HCT116 (cell line): ENCODE data around the gene SARS2. TPM values are rescaled to one million over a fixed set of nuclear protein-coding genes. Genes with fewer than 3 reads are reported as not detected.

Experiments
- ATAC-seq: fragments of 200-7000 bp; cut with Tn5 transposase; 2 replicates; pipeline ENCODE4 v1.9.1; 2020; ENCODE audit warnings: mild to moderate bottlenecking, moderate library complexity
- BruUV-seq: library from RNA; stranded (reverse); fragments of 400-500 nt; replicated peaks from 2 replicates; lab custom pipeline; 2021; lab: Mats Ljungman, UMichigan
- CTCF ChIA-PET: fragments of 300-600 bp; sonication (Branson Sonifier 250); formaldehyde crosslinking; loops from one replicate; lab custom pipeline; 2021; ENCODE audit warnings: antibody characterized with exemption; lab: Charles Lee
- POLR2A ChIA-PET: fragments of 300-600, 350-600 bp; sonication (Branson Sonifier 250); formaldehyde crosslinking; loops from one replicate; lab custom pipeline; 2021; ENCODE audit warnings: antibody characterized with exemption; lab: Charles Lee
- RAD21 ChIA-PET, 2 experiments: fragments of 300-600 bp; sonication (Branson Sonifier 250); formaldehyde crosslinking; loops; one replicate each; lab custom pipeline; 2023; ENCODE audit warnings: low total read pairs in 2 of 2; ENCODE audit not compliant: uncharacterized antibody in 2 of 2, unreplicated experiment in 2 of 2, low non-redundant PET in 1 of 2; lab: Charles Lee
- DNase-seq: peaks from one replicate; pipeline ENCODE4 v3.0.0-alpha.2; 2010; ENCODE audit warnings: low read depth, low spot score
- H2AFZ ChIP-seq: fragments of 200-600 bp; shearing (Covaris generic), sonication (generic); 2 replicates; pipeline ENCODE4 v1.6.1; 2017; ENCODE audit warnings: low read depth, mixed run types, mixed read lengths, antibody characterized with exemption, low read length; ENCODE audit not compliant: poor library complexity, severe bottlenecking
- H3K27ac ChIP-seq: 2 replicates; pipeline ENCODE4 v1.5.1; 2012; ENCODE audit warnings: low read depth, low read length
- H3K27me3 ChIP-seq: fragments of 200-600 bp; sonication (generic); 2 replicates; pipeline ENCODE4 v1.6.1; 2016; ENCODE audit warnings: mixed run types, low read length, mixed read lengths; ENCODE audit not compliant: insufficient read depth
- H3K36me3 ChIP-seq, 2 experiments: fragments of 200-500 bp in 1 of 2; fragments of 200-600 bp in 1 of 2; sonication (Bioruptor generic) in 1 of 2; sonication (generic) in 1 of 2; 2 replicates each; pipeline versions ENCODE4 v1.5.1 to v1.6.1; 2014 to 2016; ENCODE audit warnings: low read length in 2 of 2, inconsistent platforms in 1 of 2, mixed read lengths in 1 of 2, mixed run types in 1 of 2; ENCODE audit not compliant: insufficient read depth in 2 of 2, control insufficient read depth in 1 of 2
- H3K4me1 ChIP-seq, 2 experiments: fragments of 200-600 bp in 1 of 2; sonication (generic) in 1 of 2; 2 replicates each; pipeline versions ENCODE4 v1.5.1 to v1.6.1; 2012 to 2017; ENCODE audit warnings: low read length in 2 of 2, inconsistent platforms in 1 of 2, mild to moderate bottlenecking in 1 of 2, mixed read lengths in 1 of 2, mixed run types in 1 of 2, moderate library complexity in 1 of 2; ENCODE audit not compliant: insufficient read depth in 2 of 2, control insufficient read depth in 1 of 2
- H3K4me2 ChIP-seq: fragments of 200-600 bp; sonication (generic); 2 replicates; pipeline ENCODE4 v1.6.1; 2017; ENCODE audit warnings: mixed run types, low read length, mixed read lengths
- H3K4me3 ChIP-seq, 2 experiments: fragments of 200-600 bp in 1 of 2; sonication (generic) in 1 of 2; replicated peaks in 1 of 2; 2 replicates each; pipeline ENCODE4 v1.5.1; 2011 to 2016; ENCODE audit warnings: low read length in 2 of 2, control low read depth in 1 of 2, low read depth in 1 of 2, mild to moderate bottlenecking in 1 of 2, mixed read lengths in 1 of 2, mixed run types in 1 of 2
- H3K79me2 ChIP-seq: fragments of 200-600 bp; sonication (generic); 2 replicates; pipeline ENCODE4 v1.6.1; 2017; ENCODE audit warnings: mild to moderate bottlenecking, mixed run types, low read length, moderate library complexity, mixed read lengths; ENCODE audit not compliant: insufficient read depth
- H3K9ac ChIP-seq: fragments of 200-600 bp; sonication (generic); 2 replicates; pipeline ENCODE4 v1.6.1; 2016; ENCODE audit warnings: low read length, mixed read lengths
- H3K9me2 ChIP-seq: fragments of 200-600 bp; sonication (generic), shearing (Covaris generic); 2 replicates; pipeline ENCODE4 v1.6.1; 2017; ENCODE audit warnings: mixed run types, mild to moderate bottlenecking, moderate library complexity; ENCODE audit not compliant: insufficient read depth
- H3K9me3 ChIP-seq, 2 experiments: fragments of 200-500 bp in 1 of 2; fragments of 200-600 bp in 1 of 2; sonication (Bioruptor generic) in 1 of 2; sonication (generic) in 1 of 2; 2 replicates each; pipeline ENCODE4 v1.6.1; 2014 to 2017; ENCODE audit warnings: low read length in 2 of 2, mixed read lengths in 2 of 2, inconsistent platforms in 1 of 2, low read depth in 1 of 2, mild to moderate bottlenecking in 1 of 2, mixed run types in 1 of 2, moderate library complexity in 1 of 2; ENCODE audit not compliant: control insufficient read depth in 1 of 2, insufficient read depth in 1 of 2
- H4K20me1 ChIP-seq: fragments of 200-600 bp; sonication (generic), shearing (Covaris generic); 2 replicates; pipeline ENCODE4 v1.6.1; 2017; ENCODE audit warnings: mixed run types, mild to moderate bottlenecking, moderate library complexity; ENCODE audit not compliant: insufficient read depth
- ATF3 ChIP-seq: IDR thresholded peaks from 2 replicates; pipeline ENCODE4 v1.6.1; 2012
- EGR1 ChIP-seq: IDR thresholded peaks from 2 replicates; pipeline ENCODE4 v1.6.1; 2012; ENCODE audit warnings: low read depth
- ELF1 ChIP-seq: IDR thresholded peaks from 2 replicates; pipeline ENCODE4 v1.6.1; 2012; ENCODE audit warnings: low read depth, borderline replicate concordance
- FOSL1 ChIP-seq: IDR thresholded peaks from 2 replicates; pipeline ENCODE4 v1.6.1; 2012; ENCODE audit warnings: low read depth
- JUND ChIP-seq: IDR thresholded peaks from 2 replicates; pipeline ENCODE4 v1.6.1; 2012
- REST ChIP-seq: IDR thresholded peaks from 2 replicates; pipeline ENCODE4 v1.6.1; 2012; ENCODE audit warnings: low read depth
- SIN3A ChIP-seq: IDR thresholded peaks from 2 replicates; pipeline ENCODE4 v1.6.1; 2012; ENCODE audit warnings: low read depth
- SP1 ChIP-seq: IDR thresholded peaks from 2 replicates; pipeline ENCODE4 v1.6.1; 2012; ENCODE audit warnings: low read depth
- SRF ChIP-seq: IDR thresholded peaks from 2 replicates; pipeline ENCODE4 v1.6.1; 2012; ENCODE audit warnings: low read depth
- TCF7L2 ChIP-seq: IDR thresholded peaks from 2 replicates; pipeline ENCODE4 v1.7.0; 2011; ENCODE audit warnings: borderline replicate concordance, inconsistent platforms; ENCODE audit not compliant: insufficient read depth, insufficient read length; ENCODE audit errors: extremely low read depth
- ZNF274 ChIP-seq: fragments of 200-500 bp; sonication (Bioruptor generic); IDR thresholded peaks from 2 replicates; pipeline ENCODE4 v1.6.1; 2014; ENCODE audit warnings: mild to moderate bottlenecking, low read depth, low read length, inconsistent platforms
- intact Hi-C: fragments of 100-400 bp; cut with micrococcal nuclease; formaldehyde crosslinking; loops from 2 replicates; pipeline ENCODE4 v1.10.0; 2022
- total RNA-seq: library from RNA; stranded (reverse); gene quantifications from one replicate; pipeline ENCODE4 v1.2.1, GENCODE V29; 2021; ENCODE audit not compliant: unreplicated experiment
- TF ChIP-seq, protein P1 (sequence below): IDR thresholded peaks from 2 replicates; pipeline ENCODE4 v1.6.1; 2012

The SARS2 gene
- total RNA-seq, 1 experiment from 2014 or later = 58.2 TPM

GRCh38 chr19:38889803-38890202 is 40.8 kb downstream of the SARS2 start:
- Histone ChIP-seq H3K9me2 (no peaks in the 10 kb centered on the region), H4K20me1 (no peaks in the 10 kb centered on the region)
- CTCF ChIA-PET = no interaction called here
- DNase-seq (no peak), ATAC-seq (no peak)
- TF ChIP-seq SRF (no peak), SP1 (no peak), TCF7L2 (no peak), EGR1 (no peak), ATF3 (no peak), ELF1 (no peak), FOSL1 (no peak), ZNF274 (no peak), REST (no peak), SIN3A (no peak), JUND (no peak)
- TF ChIP-seq, protein P1, sequence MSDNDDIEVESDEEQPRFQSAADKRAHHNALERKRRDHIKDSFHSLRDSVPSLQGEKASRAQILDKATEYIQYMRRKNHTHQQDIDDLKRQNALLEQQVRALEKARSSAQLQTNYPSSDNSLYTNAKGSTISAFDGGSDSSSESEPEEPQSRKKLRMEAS = no peak
- TF ChIP-seq, all 23 proteins: peak for 0
- H3K9ac ChIP-seq = no peak overlapping the region
- H3K4me3 ChIP-seq = no peak overlapping the region
- no peaks in the 10 kb centered on the region for H3K9me3 ChIP-seq
- no TSS peak for BruUV-seq
- H3K4me2 ChIP-seq = no peak overlapping the region
- H3K4me1 ChIP-seq = peaks cover 0 to 5% of the 10 kb centered on the region in 2 experiments; a peak in 2 of 4 replicates
- H3K79me2 ChIP-seq = no peaks in the 10 kb centered on the region
- no peaks in the 10 kb centered on the region for H3K27me3 ChIP-seq
- H2AFZ ChIP-seq = no peak overlapping the region
- ChIA-PET RAD21 (no interaction called here), POLR2A (no interaction called here)
- intact Hi-C loops = no loop called here
- H3K36me3 ChIP-seq = no peaks in the 10 kb centered on the region
- H3K27ac ChIP-seq = no peak overlapping the region
